Measurements from ENCODE around the gene PHYHIPL. TPM values are rescaled to one million over a fixed set of nuclear protein-coding genes. Genes with fewer than 3 reads are reported as not detected.

PHYHIPL gene
- total RNA-seq, 3 donors from 2014 or later = under 0.01 to 0.44 (median under 0.01) TPM

GRCh38 chr10:59279476-59279875 is 103.0 kb downstream of the PHYHIPL start:
- DNase-seq (ENCODE audit: low spot score in 2 of 2) = no peak
- H3K9me3 ChIP-seq = no peaks in the 10 kb centered on the region
- H3K36me3 ChIP-seq = no peaks in the 10 kb centered on the region
- no peak for TF ChIP-seq POLR2AphosphoS5 (IDR thresholded peaks at IDR 0.05)
- TF ChIP-seq POLR2A (IDR thresholded peaks at IDR 0.05) = no peak
- TF ChIP-seq CTCF (IDR thresholded peaks at IDR 0.05) = no peak
- no peak overlapping the region for H3K4me3 ChIP-seq
- H3K27ac ChIP-seq = no peak overlapping the region
- no peaks in the 10 kb centered on the region for H3K4me1 ChIP-seq
- intact Hi-C loops (cut with DNase I; ENCODE audit: low total_unique reads) = no loop called here
- no peaks in the 10 kb centered on the region for H3K27me3 ChIP-seq

GRCh38 chr10:59279991-59280505 is 103.6 kb downstream of the PHYHIPL start:
- no peaks in the 10 kb centered on the region for H3K36me3 ChIP-seq
- no peak for DNase-seq (ENCODE audit: low spot score in 2 of 2)
- no peaks in the 10 kb centered on the region for H3K27me3 ChIP-seq
- intact Hi-C loops (cut with DNase I; ENCODE audit: low total_unique reads) = no loop called here
- no peak for TF ChIP-seq POLR2AphosphoS5 (IDR thresholded peaks at IDR 0.05)
- TF ChIP-seq CTCF (IDR thresholded peaks at IDR 0.05) = no peak
- no peaks in the 10 kb centered on the region for H3K4me1 ChIP-seq
- no peak overlapping the region for H3K27ac ChIP-seq
- H3K9me3 ChIP-seq = no peaks in the 10 kb centered on the region
- no peak overlapping the region for H3K4me3 ChIP-seq

GRCh38 chr10:59281861-59282260 is 105.4 kb downstream of the PHYHIPL start:
- TF ChIP-seq POLR2AphosphoS5 (IDR thresholded peaks at IDR 0.05) (no peak), CTCF (IDR thresholded peaks at IDR 0.05) (no peak), POLR2A (IDR thresholded peaks at IDR 0.05) (no peak)
- Histone ChIP-seq H3K9me3 (no peaks in the 10 kb centered on the region), H3K27ac (no peak overlapping the region), H3K4me1 (no peaks in the 10 kb centered on the region), H3K27me3 (no peaks in the 10 kb centered on the region), H3K4me3 (no peak overlapping the region), H3K36me3 (no peaks in the 10 kb centered on the region)
- no peak for DNase-seq (ENCODE audit: low spot score in 2 of 2)
- intact Hi-C loops (cut with DNase I; ENCODE audit: low total_unique reads) = no loop called here

- no peak for TF ChIP-seq POLR2A (IDR thresholded peaks at IDR 0.05)
- no peak for TF ChIP-seq POLR2AphosphoS5 (IDR thresholded peaks at IDR 0.05)
- no peak for TF ChIP-seq CTCF (IDR thresholded peaks at IDR 0.05)
- no peaks in the 10 kb centered on the region for H3K27me3 ChIP-seq
- H3K4me3 ChIP-seq = no peak overlapping the region
- no peak overlapping the region for H3K27ac ChIP-seq
- H3K4me1 ChIP-seq = no peaks in the 10 kb centered on the region
- intact Hi-C loops (cut with DNase I; ENCODE audit: low total_unique reads) = no loop called here
- H3K9me3 ChIP-seq = no peaks in the 10 kb centered on the region
- no peak for DNase-seq (ENCODE audit: low spot score in 2 of 2)
- no peaks in the 10 kb centered on the region for H3K36me3 ChIP-seq
These were observed 107.1 kb downstream of the PHYHIPL start for GRCh38 chr10:59283456-59284091.

GRCh38 chr10:59284118-59284975 is 107.9 kb downstream of the PHYHIPL start:
- Histone ChIP-seq H3K4me3 (no peak overlapping the region), H3K27ac (no peak overlapping the region), H3K9me3 (no peaks in the 10 kb centered on the region), H3K27me3 (no peaks in the 10 kb centered on the region), H3K36me3 (no peaks in the 10 kb centered on the region), H3K4me1 (no peaks in the 10 kb centered on the region)
- TF ChIP-seq POLR2A (IDR thresholded peaks at IDR 0.05) = no peak
- no peak for TF ChIP-seq POLR2AphosphoS5 (IDR thresholded peaks at IDR 0.05)
- TF ChIP-seq CTCF (IDR thresholded peaks at IDR 0.05) = no peak
- DNase-seq (ENCODE audit: low spot score in 2 of 2) = no peak
- intact Hi-C loops (cut with DNase I; ENCODE audit: low total_unique reads) = no loop called here
